IMR-90 (cell line): Measurements from ENCODE around the gene COG2. TPM values are rescaled to one million over a fixed set of nuclear protein-coding genes. Genes with fewer than 3 reads are reported as not detected.

Experiments used
- ATAC-seq: fragments of 200-7000 bp; cut with Tn5 transposase; 2 replicates; pipeline ENCODE4 v1.9.1; 2020; ENCODE audit warnings: low read depth, mild to moderate bottlenecking, moderate library complexity
- BruUV-seq: library from RNA; stranded (reverse); fragments of 400-500 nt; replicated peaks from 2 replicates; lab custom pipeline; 2021; lab: Mats Ljungman, UMichigan
- CTCF ChIA-PET: fragments of 300-600 bp; formaldehyde crosslinking; extraction: SDS; loops from one replicate; lab custom pipeline; 2021; ENCODE audit warnings: antibody characterized with exemption; lab: Yijun Ruan, JAX
- POLR2A ChIA-PET: fragments of 300-600 bp; sonication (Branson Sonifier 250); formaldehyde crosslinking; loops from one replicate; lab custom pipeline; 2022; ENCODE audit warnings: antibody characterized with exemption; ENCODE audit not compliant: unreplicated experiment; lab: Charles Lee
- DNase-seq: peaks from one replicate; pipeline ENCODE4 v3.0.0; 2013
- H2AFZ ChIP-seq: replicated peaks from 2 replicates; pipeline ENCODE3; 2013; ENCODE audit warnings: low read length, mild to moderate bottlenecking; ENCODE audit not compliant: poor library complexity
- H2AK5ac ChIP-seq: 2 replicates; pipeline ENCODE4 v1.6.1; 2013; ENCODE audit warnings: low read depth, low read length, inconsistent platforms
- H2AK9ac ChIP-seq: replicated peaks from 2 replicates; pipeline ENCODE3; 2013; ENCODE audit warnings: mild to moderate bottlenecking, low read depth, low read length, moderate library complexity; ENCODE audit not compliant: poor library complexity
- H2BK120ac ChIP-seq: 2 replicates; pipeline ENCODE4 v1.6.1; 2013; ENCODE audit warnings: low read depth, low read length, inconsistent platforms
- H2BK15ac ChIP-seq: 3 replicates; pipeline ENCODE4 v1.6.1; 2013; ENCODE audit warnings: low read depth, low read length, inconsistent platforms
- H2BK20ac ChIP-seq: 2 replicates; pipeline ENCODE4 v1.6.1; 2013; ENCODE audit warnings: low read depth, mild to moderate bottlenecking, inconsistent platforms, low read length, moderate library complexity
- H2BK5ac ChIP-seq: 2 replicates; pipeline ENCODE4 v1.6.1; 2013; ENCODE audit warnings: mild to moderate bottlenecking, low read depth, low read length, inconsistent platforms; ENCODE audit not compliant: poor library complexity, severe bottlenecking
- H3K14ac ChIP-seq: replicated peaks from 2 replicates; pipeline ENCODE4 v1.6.1; 2013; ENCODE audit warnings: low read depth, low read length, inconsistent platforms
- H3K18ac ChIP-seq: 2 replicates; pipeline ENCODE4 v1.6.1; 2013; ENCODE audit warnings: low read depth, low read length, control low read depth
- H3K23ac ChIP-seq: 2 replicates; pipeline ENCODE4 v1.6.1; 2013; ENCODE audit warnings: low read depth, low read length, inconsistent platforms
- H3K27ac ChIP-seq: 2 replicates; pipeline ENCODE4 v1.5.1; 2013; ENCODE audit warnings: mild to moderate bottlenecking, control low read depth, low read length; ENCODE audit not compliant: insufficient read depth
- H3K27me3 ChIP-seq: 2 replicates; pipeline ENCODE4 v1.6.1; 2013; ENCODE audit warnings: low read length; ENCODE audit not compliant: control insufficient read depth, insufficient read depth
- H3K36me3 ChIP-seq: 2 replicates; pipeline ENCODE4 v1.6.1; 2013; ENCODE audit warnings: low read length, mixed read lengths; ENCODE audit not compliant: control insufficient read depth, insufficient read depth
- H3K4ac ChIP-seq: 2 replicates; pipeline ENCODE4 v1.6.1; 2013; ENCODE audit warnings: low read depth, low read length, inconsistent platforms
- H3K4me1 ChIP-seq: 2 replicates; pipeline ENCODE4 v1.6.1; 2013; ENCODE audit warnings: low read length, mixed read lengths; ENCODE audit not compliant: control insufficient read depth, insufficient read depth
- H3K4me2 ChIP-seq: 2 replicates; pipeline ENCODE4 v1.6.1; 2013; ENCODE audit warnings: low read depth, mild to moderate bottlenecking, control low read depth, low read length, moderate library complexity
- H3K4me3 ChIP-seq: 2 replicates; pipeline ENCODE4 v1.5.1; 2013; ENCODE audit warnings: low read depth, mild to moderate bottlenecking, control low read depth, low read length, moderate library complexity; ENCODE audit not compliant: insufficient read depth
- H3K56ac ChIP-seq: 2 replicates; pipeline ENCODE4 v1.6.1; 2013; ENCODE audit warnings: low read length, inconsistent platforms; ENCODE audit not compliant: insufficient read depth; ENCODE audit errors: extremely low read depth
- H3K79me1 ChIP-seq, 2 experiments: 2 replicates each; pipeline ENCODE4 v1.6.1; 2013; ENCODE audit warnings: low read length in 2 of 2, inconsistent platforms in 1 of 2, low read depth in 1 of 2
- H3K9ac ChIP-seq: 2 replicates; pipeline ENCODE4 v1.6.1; 2013; ENCODE audit warnings: low read depth, low read length, control low read depth
- H3K9me1 ChIP-seq: 2 replicates; pipeline ENCODE4 v1.6.1; 2013; ENCODE audit warnings: low read length, inconsistent platforms; ENCODE audit not compliant: insufficient read depth
- H3K9me3 ChIP-seq: 2 replicates; pipeline ENCODE4 v1.6.1; 2013; ENCODE audit warnings: low read length; ENCODE audit not compliant: control insufficient read depth, insufficient read depth
- H4K20me1 ChIP-seq: 2 replicates; pipeline ENCODE4 v1.6.1; 2013; ENCODE audit warnings: low read length, inconsistent platforms; ENCODE audit not compliant: insufficient read depth
- H4K5ac ChIP-seq: 2 replicates; pipeline ENCODE4 v1.6.1; 2013; ENCODE audit warnings: mild to moderate bottlenecking, low read depth, low read length, control low read depth
- H4K8ac ChIP-seq, 2 experiments: 2 replicates each; pipeline ENCODE4 v1.6.1; 2013; ENCODE audit warnings: low read depth in 2 of 2, low read length in 2 of 2, control low read depth in 1 of 2, inconsistent platforms in 1 of 2
- H4K91ac ChIP-seq: 2 replicates; pipeline ENCODE4 v1.6.1; 2013; ENCODE audit warnings: low read depth, low read length, inconsistent platforms; ENCODE audit not compliant: insufficient read depth
- BHLHE40 ChIP-seq: fragments of 150-350 bp; IDR thresholded peaks from 2 replicates; pipeline ENCODE4 v1.6.1; 2016; ENCODE audit warnings: mild to moderate bottlenecking, low read depth, low read length
- CEBPB ChIP-seq: IDR thresholded peaks from 2 replicates; pipeline ENCODE4 v1.6.1; 2012; ENCODE audit warnings: low read depth, low read length, improper control_type of control experiment
- CHD1 ChIP-seq: IDR thresholded peaks from 2 replicates; pipeline ENCODE4 v1.6.1; 2012; ENCODE audit warnings: low read depth, low read length, improper control_type of control experiment
- CTCF ChIP-seq: conservative IDR thresholded peaks from 2 replicates; pipeline ENCODE4 v1.5.1; 2012; ENCODE audit warnings: mild to moderate bottlenecking, low read depth, low read length, improper control_type of control experiment
- FOS ChIP-seq: fragments of 150-350 bp; IDR thresholded peaks from 2 replicates; pipeline ENCODE4 v1.6.1; 2016; ENCODE audit warnings: low read depth, low read length
- MAFK ChIP-seq: IDR thresholded peaks from 2 replicates; pipeline ENCODE4 v1.6.1; 2012; ENCODE audit warnings: low read depth, low read length, improper control_type of control experiment
- MAZ ChIP-seq: IDR thresholded peaks from 2 replicates; pipeline ENCODE4 v1.6.1; 2012; ENCODE audit warnings: low read depth, mild to moderate bottlenecking, low read length, improper control_type of control experiment, moderate library complexity, borderline replicate concordance
- MXI1 ChIP-seq: IDR thresholded peaks from 2 replicates; pipeline ENCODE4 v1.6.1; 2012; ENCODE audit warnings: low read depth, mild to moderate bottlenecking, low read length, moderate library complexity, borderline replicate concordance
- NFE2L2 ChIP-seq: fragments of 150-350 bp; IDR thresholded peaks from 2 replicates; pipeline ENCODE4 v1.6.1; 2016; ENCODE audit warnings: low read depth, mild to moderate bottlenecking, low read length
- POLR2A ChIP-seq: IDR thresholded peaks from 2 replicates; pipeline ENCODE4 v1.6.1; 2012; ENCODE audit warnings: mild to moderate bottlenecking, low read depth, low read length
- RAD21 ChIP-seq: IDR thresholded peaks from 2 replicates; pipeline ENCODE4 v1.6.1; 2012; ENCODE audit warnings: low read length, improper control_type of control experiment
- RCOR1 ChIP-seq: IDR thresholded peaks from 2 replicates; pipeline ENCODE4 v1.6.1; 2012; ENCODE audit warnings: mild to moderate bottlenecking, low read length, improper control_type of control experiment; ENCODE audit not compliant: insufficient replicate concordance
- RFX5 ChIP-seq: IDR thresholded peaks from 2 replicates; pipeline ENCODE4 v1.8.0; 2012; ENCODE audit warnings: low read depth, mild to moderate bottlenecking, low read length, moderate library complexity
- SMC3 ChIP-seq: fragments of 150-350 bp; IDR thresholded peaks from 2 replicates; pipeline ENCODE4 v1.6.1; 2016; ENCODE audit warnings: low read depth, mild to moderate bottlenecking, antibody characterized with exemption, low read length, moderate library complexity
- USF2 ChIP-seq: fragments of 150-350 bp; IDR thresholded peaks from 2 replicates; pipeline ENCODE4 v1.6.1; 2017; ENCODE audit warnings: mild to moderate bottlenecking, antibody characterized with exemption, low read length, low read depth
- WGBS, 2 experiments: methylation state at CpG; one replicate each; pipeline versions ENCODE4 v1.1.5 to v1.1.7; 2013; ENCODE audit warnings: missing lambda C conversion rate in 2 of 2; ENCODE audit not compliant: insufficient read length in 1 of 2; ENCODE audit errors: extremely low coverage in 2 of 2; 5-methylcytosine and 5-hydroxymethylcytosine counted together
- dilution Hi-C: fragments of 300-500 bp; cut with HindIII; formaldehyde crosslinking; loops from one replicate; pipeline ENCODE4 v1.14.3; 2018; ENCODE audit warnings: low sequenced_read_pairs; ENCODE audit not compliant: unreplicated experiment
- in situ Hi-C: fragments of 300-500 bp; cut with MboI; formaldehyde crosslinking; loops from 3 replicates; pipeline ENCODE4 v1.14.3; 2019; ENCODE audit warnings: low sequenced_read_pairs, inconsistent platforms, mixed read lengths
- intact Hi-C: fragments of 100-400 bp; cut with micrococcal nuclease; formaldehyde crosslinking; loops from 2 replicates; pipeline ENCODE4 v1.10.0; 2022
- polyA plus RNA-seq, 3 experiments: library from polyadenylated mRNA; depleted of rRNA; stranded (reverse); fragments of >200 nt; gene quantifications; 2 replicates each; pipeline ENCODE4 v1.2.3, GENCODE V29; 2012; ENCODE audit warnings: low replicate concordance in 1 of 3
- total RNA-seq: library from RNA; depleted of rRNA; stranded (reverse); fragments of >200 nt; gene quantifications from 2 replicates; pipeline ENCODE4 v1.2.3, GENCODE V29; 2012
- TF ChIP-seq, protein P1 (sequence below): fragments of 150-350 bp; IDR thresholded peaks from 2 replicates; pipeline ENCODE4 v1.6.1; 2016; ENCODE audit warnings: low read depth, mild to moderate bottlenecking, low read length, moderate library complexity, borderline replicate concordance

COG2 gene
- total and polyA plus RNA-seq, 2 of the 4 experiments (the other 2 are of a cell fraction) = 9.1 to 16.7 TPM

GRCh38 chr1:230633469-230633868 lies 8.8 kb upstream of the COG2 start:
- H4K5ac ChIP-seq = no peak overlapping the region
- no peak overlapping the region for H2AFZ ChIP-seq
- WGBS, 2 experiments = no CpG with 5 or more reads among the region's 2 CpGs
- H4K20me1 ChIP-seq = no peaks in the 10 kb centered on the region
- TF ChIP-seq RCOR1 (no peak), CEBPB (no peak), USF2 (no peak), MXI1 (no peak), BHLHE40 (no peak), POLR2A (no peak), RFX5 (no peak), CTCF (no peak), CHD1 (no peak), RAD21 (no peak), NFE2L2 (no peak), SMC3 (no peak), MAZ (no peak), MAFK (no peak), FOS (no peak)
- TF ChIP-seq, protein P1, sequence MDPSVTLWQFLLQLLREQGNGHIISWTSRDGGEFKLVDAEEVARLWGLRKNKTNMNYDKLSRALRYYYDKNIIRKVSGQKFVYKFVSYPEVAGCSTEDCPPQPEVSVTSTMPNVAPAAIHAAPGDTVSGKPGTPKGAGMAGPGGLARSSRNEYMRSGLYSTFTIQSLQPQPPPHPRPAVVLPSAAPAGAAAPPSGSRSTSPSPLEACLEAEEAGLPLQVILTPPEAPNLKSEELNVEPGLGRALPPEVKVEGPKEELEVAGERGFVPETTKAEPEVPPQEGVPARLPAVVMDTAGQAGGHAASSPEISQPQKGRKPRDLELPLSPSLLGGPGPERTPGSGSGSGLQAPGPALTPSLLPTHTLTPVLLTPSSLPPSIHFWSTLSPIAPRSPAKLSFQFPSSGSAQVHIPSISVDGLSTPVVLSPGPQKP = no peak
- dilution Hi-C loops (no loop called here), intact Hi-C loops (no loop called here), in situ Hi-C loops (no loop called here)
- no peak overlapping the region for H4K91ac ChIP-seq
- ChIA-PET POLR2A (no interaction called here), CTCF (no interaction called here)
- H3K9me1 ChIP-seq = no peaks in the 10 kb centered on the region
- H3K18ac ChIP-seq = no peak overlapping the region
- no peak overlapping the region for H3K4me2 ChIP-seq
- H3K27me3 ChIP-seq = peaks cover 7% of the 10 kb centered on the region
- no peak overlapping the region for H3K14ac ChIP-seq
- H2BK5ac ChIP-seq = no peak overlapping the region
- DNase-seq = no peak
- no peak overlapping the region for H2BK120ac ChIP-seq
- no peak overlapping the region for H4K8ac ChIP-seq
- no peak for ATAC-seq
- no peak overlapping the region for H3K9ac ChIP-seq
- no peak overlapping the region for H2AK9ac ChIP-seq
- H3K23ac ChIP-seq = no peak overlapping the region
- no peak overlapping the region for H2AK5ac ChIP-seq
- H3K4me1 ChIP-seq = no peaks in the 10 kb centered on the region
- no peak overlapping the region for H2BK15ac ChIP-seq
- no peak overlapping the region for H2BK20ac ChIP-seq
- no peak overlapping the region for H3K56ac ChIP-seq
- H3K9me3 ChIP-seq = no peaks in the 10 kb centered on the region
- no peak overlapping the region for H3K4me3 ChIP-seq
- no peak overlapping the region for H3K4ac ChIP-seq
- no peak overlapping the region for H3K27ac ChIP-seq
- H3K36me3 ChIP-seq = no peaks in the 10 kb centered on the region
- no peaks in the 10 kb centered on the region for H3K79me1 ChIP-seq
- no TSS peak for BruUV-seq
